HL-60 (cell line): ENCODE results near the gene ADGRB3.

Experiments
- GABPA ChIP-seq: IDR thresholded peaks from 2 replicates; pipeline ENCODE4 v1.6.1; 2012; ENCODE audit warnings: low read depth
- POLR2AphosphoS5 ChIP-seq: IDR thresholded peaks from 2 replicates; pipeline ENCODE4 v1.6.1; 2012; ENCODE audit warnings: low read depth
- SPI1 ChIP-seq: IDR thresholded peaks from 2 replicates; pipeline ENCODE4 v1.6.1; 2012; ENCODE audit warnings: low read depth, mild to moderate bottlenecking, borderline replicate concordance
- TF ChIP-seq, protein P1 (sequence below): IDR thresholded peaks from one replicate; pipeline ENCODE4 v1.5.1; 2011; ENCODE audit warnings: low read length, control low read depth, inconsistent platforms; ENCODE audit not compliant: insufficient read depth
- TF ChIP-seq, protein P2 (sequence below): IDR thresholded peaks from 2 replicates; pipeline ENCODE4 v1.6.1; 2012; ENCODE audit warnings: low read depth; ENCODE audit not compliant: insufficient replicate concordance

DNA sequence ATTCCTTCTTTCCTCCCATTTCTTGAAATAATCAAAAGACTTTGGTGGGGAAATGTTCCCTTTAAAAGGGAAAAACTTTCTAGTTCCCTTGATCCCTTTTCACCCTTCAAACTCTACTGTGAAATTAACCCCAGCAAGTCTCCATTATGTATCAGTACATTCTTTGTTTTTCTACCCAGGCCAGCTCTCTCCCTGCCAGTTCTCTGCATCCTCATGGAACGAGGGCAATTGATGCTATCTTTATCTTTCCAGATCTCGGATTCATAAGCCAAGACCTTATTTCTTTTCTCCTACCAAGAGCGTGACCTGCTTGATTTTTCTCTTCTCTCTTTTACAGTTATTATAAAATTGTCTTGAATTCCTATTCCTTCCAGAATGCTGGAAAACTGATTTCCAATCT is 75.8 kb downstream of the ADGRB3 start:
- no peak for TF ChIP-seq POLR2AphosphoS5
- TF ChIP-seq, protein P1, sequence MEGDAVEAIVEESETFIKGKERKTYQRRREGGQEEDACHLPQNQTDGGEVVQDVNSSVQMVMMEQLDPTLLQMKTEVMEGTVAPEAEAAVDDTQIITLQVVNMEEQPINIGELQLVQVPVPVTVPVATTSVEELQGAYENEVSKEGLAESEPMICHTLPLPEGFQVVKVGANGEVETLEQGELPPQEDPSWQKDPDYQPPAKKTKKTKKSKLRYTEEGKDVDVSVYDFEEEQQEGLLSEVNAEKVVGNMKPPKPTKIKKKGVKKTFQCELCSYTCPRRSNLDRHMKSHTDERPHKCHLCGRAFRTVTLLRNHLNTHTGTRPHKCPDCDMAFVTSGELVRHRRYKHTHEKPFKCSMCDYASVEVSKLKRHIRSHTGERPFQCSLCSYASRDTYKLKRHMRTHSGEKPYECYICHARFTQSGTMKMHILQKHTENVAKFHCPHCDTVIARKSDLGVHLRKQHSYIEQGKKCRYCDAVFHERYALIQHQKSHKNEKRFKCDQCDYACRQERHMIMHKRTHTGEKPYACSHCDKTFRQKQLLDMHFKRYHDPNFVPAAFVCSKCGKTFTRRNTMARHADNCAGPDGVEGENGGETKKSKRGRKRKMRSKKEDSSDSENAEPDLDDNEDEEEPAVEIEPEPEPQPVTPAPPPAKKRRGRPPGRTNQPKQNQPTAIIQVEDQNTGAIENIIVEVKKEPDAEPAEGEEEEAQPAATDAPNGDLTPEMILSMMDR = no peak
- TF ChIP-seq, protein P2, sequence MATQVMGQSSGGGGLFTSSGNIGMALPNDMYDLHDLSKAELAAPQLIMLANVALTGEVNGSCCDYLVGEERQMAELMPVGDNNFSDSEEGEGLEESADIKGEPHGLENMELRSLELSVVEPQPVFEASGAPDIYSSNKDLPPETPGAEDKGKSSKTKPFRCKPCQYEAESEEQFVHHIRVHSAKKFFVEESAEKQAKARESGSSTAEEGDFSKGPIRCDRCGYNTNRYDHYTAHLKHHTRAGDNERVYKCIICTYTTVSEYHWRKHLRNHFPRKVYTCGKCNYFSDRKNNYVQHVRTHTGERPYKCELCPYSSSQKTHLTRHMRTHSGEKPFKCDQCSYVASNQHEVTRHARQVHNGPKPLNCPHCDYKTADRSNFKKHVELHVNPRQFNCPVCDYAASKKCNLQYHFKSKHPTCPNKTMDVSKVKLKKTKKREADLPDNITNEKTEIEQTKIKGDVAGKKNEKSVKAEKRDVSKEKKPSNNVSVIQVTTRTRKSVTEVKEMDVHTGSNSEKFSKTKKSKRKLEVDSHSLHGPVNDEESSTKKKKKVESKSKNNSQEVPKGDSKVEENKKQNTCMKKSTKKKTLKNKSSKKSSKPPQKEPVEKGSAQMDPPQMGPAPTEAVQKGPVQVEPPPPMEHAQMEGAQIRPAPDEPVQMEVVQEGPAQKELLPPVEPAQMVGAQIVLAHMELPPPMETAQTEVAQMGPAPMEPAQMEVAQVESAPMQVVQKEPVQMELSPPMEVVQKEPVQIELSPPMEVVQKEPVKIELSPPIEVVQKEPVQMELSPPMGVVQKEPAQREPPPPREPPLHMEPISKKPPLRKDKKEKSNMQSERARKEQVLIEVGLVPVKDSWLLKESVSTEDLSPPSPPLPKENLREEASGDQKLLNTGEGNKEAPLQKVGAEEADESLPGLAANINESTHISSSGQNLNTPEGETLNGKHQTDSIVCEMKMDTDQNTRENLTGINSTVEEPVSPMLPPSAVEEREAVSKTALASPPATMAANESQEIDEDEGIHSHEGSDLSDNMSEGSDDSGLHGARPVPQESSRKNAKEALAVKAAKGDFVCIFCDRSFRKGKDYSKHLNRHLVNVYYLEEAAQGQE = no peak
- no peak for TF ChIP-seq GABPA
- TF ChIP-seq SPI1 = no peak
